ENCODE results near the gene SLC29A3.

Gene SLC29A3

DNA sequence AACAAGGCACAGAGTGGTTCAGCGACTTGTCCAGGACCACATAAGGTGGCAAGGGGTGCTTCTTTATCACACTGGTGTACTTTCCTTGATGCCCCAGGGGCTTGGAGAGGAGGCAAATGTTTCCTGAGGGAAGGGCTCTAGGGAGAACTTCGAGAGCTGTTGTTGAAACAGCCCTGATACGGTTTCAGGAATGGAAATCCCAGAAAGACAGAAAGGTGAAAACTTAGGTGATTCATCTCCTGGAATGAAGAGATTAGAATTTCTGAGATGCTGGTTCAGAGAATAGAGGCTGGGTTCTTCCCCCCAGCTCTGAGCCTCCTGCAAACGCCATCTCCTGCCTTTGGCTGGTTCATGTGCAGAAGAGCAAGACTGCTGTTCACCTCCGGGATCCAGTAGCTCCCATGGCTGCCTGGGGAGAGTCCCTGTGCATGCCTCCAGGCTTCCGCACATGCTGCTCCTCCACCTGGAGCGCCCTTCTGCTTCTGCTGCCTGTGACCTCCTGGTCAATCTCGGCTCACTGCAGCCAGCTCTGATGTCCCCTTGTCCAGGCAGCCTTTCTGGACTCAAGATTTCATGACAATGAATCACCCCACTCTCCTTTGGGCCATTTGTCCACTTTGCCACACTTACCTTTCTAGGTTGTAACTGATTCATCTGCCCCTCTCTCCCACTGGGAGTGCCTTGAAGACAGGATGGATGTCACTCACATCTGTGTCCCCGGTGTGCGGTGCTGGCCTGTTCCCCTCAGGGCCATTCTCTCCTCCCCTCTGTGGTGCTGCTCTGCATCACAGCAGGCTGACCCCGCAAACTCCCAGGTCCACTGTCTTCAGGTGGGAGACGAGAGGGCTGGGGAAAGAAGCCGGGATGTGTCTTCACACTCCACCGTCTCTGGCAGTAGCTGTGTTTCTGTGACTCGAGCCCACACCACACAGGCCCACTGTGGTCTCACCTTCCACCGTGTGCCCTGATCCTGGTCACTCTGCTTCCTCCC lies 74.0 kb downstream of the SLC29A3 start:
- no peak for DNase-seq (ENCODE audit: low spot score)

DNA sequence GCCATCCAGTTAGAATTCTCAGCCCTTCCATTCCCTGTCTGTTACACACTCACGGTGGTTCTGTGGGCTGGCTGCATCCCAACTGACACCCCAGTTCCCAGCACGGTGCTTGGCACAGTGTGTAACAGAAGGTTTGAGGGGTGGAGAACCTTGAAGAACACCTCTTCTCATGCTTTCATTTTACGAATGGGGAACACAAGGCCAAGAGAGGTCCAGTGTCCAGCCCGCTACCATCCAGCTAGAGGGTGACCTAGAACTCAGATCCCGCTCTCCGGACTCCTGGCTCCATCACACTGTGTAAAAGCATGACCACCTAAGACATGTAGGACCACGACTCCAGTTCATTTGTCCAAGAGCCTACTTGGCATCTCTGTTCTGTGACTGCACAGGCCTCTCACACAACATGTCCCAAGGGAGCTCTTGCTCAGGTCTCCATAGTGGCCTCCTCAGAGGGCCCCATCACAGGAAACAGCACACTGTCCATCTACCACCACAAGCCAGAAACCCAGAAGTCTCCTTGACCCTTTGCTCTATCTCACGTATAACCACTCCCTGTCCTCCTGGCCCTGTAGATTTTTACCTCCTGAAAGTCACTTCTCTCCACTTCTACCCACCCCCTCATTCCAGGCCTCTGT lies 74.9 kb downstream of the SLC29A3 start:
- DNase-seq (ENCODE audit: low spot score): no peak

DNA sequence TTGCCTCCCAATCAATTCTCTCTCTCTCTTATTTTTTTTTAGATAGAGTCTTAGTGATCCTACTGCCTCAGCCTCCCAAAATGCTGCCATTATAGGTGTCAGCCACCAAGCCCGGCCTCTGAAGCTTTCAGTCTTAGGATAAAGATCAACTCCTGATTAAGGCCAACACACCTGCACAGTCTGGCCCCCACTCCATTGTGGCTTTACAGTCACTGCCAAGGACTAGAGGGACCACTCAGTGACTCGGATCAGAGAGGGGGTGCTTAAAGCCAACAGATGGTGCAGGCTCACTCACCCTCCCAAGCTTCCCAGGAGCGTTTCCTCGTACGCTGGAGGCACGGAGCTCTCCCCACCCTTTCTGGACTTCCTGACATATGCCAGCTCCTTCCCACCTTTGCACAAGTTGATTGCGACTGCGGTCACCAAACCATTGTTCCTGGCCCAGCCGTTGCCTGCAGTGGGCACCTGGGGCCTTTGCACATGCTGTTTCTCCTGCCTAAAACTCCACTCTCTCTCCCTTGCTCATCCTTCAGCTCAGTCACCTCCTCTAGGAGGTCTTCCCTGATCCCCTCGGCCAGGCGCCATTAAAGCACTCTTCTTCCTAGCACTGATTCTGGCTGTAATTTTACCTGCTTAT lies 76.0 kb downstream of the SLC29A3 start:
- DNase-seq (ENCODE audit: low spot score): no peak

DNA sequence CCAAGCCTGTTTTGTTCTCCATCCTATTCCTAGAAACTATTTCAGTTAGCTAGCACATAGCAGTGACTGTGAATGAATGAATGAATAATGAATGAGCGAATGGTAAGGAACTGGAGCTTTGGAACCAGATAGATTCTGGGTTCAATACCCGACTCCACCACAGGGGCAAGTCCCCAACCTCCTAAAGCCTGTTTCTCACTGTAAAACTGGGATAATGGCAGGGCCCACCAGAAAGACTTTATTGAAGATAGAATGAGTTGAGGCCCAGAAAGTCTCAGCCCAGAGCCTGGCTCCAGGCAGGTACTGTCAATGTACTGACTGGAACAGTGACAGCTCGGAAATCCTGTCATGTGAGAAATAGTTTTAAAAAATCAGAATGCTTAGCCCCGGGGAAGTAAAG lies 76.6 kb downstream of the SLC29A3 start:
- DNase-seq (ENCODE audit: low spot score): no peak

DNA sequence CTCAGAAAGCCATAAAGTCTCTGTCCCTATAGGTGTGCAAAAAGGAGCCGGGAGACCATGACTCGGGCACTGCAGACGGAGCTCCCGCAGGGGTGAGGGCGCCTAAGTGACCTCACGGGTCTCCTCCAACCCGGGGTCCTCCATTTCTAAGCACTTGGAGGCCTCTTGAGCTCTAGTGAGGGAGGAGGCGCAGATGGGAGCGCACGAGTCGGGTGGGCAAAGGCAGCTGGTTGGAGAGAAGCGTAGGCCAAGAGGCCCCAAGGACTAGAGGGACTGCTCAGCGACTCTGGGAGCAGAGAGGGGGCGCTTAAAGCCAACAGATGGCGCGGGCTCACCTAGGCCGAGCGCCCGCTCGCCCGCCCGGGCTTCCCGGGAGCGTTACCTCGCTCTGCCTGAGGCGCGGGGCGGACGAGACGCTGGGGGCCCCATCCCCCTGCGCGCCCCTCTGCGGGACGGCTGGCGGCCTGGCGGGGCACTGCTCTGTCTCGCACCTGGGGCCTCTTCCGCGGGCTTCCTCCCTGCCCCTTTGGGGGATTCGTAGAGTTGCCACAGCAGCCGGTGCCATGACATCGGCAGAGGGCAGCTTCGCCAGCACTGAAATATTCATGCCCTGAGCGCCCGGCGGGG lies 77.1 kb downstream of the SLC29A3 start:
- peak; percentile 40 for DNase-seq (ENCODE audit: low spot score)

GRCh38 chr10:71396711-71397295 lies 77.7 kb downstream of the SLC29A3 start, which contains the start of gene CDH23:
TSS of gene CDH23 (plus strand) at chr10:71396920. CDS start at chr10:71439832, 42,912 bp downstream.
- peak; percentile 32 for DNase-seq (ENCODE audit: low spot score)

- DNase-seq (ENCODE audit: low spot score): no peak
Measured at GRCh38 chr10:71397296-71398212, 78.5 kb downstream of the SLC29A3 start.

DNA sequence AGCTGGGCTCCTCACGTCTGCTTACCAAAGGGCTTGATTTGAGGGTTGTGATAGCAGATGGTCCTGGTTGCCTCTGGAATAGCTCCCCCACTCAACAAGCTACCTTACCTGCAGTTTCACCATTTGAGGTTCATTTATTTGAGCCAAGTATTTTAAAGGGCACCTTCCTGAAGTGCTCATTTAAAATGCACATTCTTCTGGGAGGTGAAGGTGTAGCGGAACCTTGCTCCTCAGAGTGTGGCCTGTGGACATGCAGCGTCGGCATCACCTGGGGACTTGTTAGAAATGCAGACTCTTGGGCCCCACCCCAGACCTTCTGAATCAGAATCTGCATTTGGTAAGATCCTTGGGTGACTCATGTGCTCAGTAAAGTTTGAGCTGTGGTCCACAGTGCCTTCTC lies 79.9 kb downstream of the SLC29A3 start:
- DNase-seq (ENCODE audit: low spot score): no peak

DNA sequence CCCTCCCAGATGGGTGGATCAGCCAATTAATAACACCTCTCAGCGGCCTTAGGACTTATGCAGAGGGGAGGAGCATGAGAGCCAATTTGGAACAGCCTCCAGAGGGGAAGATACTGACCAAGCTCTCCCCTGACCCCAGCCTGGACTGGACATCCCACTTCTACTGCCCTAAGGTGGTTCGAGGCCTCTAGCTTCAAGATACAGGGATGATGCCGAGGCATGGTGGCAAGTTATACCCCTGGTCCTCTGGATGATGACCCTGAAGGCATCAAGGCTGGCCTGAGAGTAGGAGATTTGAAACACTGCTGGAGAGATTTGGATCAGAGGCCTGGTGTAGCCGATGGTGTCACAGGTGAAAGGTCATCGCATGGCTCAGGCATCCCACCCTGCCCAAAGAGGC lies 80.9 kb downstream of the SLC29A3 start:
- DNase-seq (ENCODE audit: low spot score): no peak

DNA sequence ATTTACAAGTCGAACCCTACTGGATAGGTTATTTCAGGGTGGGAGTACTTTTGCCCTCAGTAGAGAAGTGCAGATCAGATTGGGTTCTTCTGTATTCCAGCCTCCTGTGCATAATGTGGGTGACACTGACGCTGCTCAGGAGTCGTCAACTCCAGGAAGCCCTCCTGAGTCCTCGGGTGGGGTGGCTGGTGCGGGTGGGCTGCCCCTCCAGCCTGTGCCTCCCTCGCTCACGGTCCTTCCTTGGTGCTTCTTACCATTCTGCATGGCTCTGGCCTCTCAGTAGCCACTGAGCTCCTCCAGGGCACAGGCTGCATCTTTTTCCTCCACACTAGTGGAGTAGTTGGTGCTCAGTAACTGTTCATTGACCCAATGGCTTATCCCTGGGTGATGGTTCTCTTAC lies 82.0 kb downstream of the SLC29A3 start:
- DNase-seq (ENCODE audit: low spot score): no peak

DNA sequence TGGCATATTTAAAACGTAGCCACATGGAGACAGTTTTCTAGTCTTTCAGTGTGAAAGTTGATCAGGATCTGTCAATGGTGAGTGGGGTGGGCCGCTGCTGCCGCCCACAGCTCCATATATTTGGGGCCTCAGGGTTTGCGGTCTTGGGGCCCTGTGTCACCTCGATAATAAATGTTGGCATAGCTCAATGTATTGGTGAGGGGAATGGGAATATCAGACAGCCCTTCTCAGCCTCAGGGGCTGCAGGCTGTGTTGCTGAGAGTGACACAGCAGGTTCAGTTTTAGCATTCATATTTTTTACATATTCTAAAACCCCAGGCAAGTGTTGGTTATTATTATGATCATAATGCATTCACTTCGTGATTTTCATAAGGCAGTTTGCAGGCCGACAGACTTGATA lies 82.9 kb downstream of the SLC29A3 start:
- no peak for DNase-seq (ENCODE audit: low spot score)

- DNase-seq (ENCODE audit: low spot score): no peak
Measured at GRCh38 chr10:71404503-71405295, 85.6 kb downstream of the SLC29A3 start.

DNA sequence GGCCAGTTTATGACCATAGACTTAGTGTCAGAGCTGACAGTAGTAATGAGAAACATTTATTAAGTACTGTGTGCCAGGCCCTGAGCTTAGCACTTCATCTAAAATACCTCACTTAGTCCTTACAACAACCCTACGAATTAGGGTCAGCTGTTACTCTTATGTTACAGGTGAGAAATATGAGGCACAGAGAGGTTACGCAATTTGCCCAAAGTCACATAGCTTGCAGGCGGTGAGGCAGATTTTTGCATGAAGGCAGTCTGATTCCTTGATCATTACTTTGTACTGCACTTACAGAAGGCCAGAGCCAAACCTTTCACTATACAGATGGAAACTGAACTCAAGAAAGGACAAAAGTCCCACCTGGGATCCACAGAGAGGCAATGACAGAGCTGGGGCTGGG lies 87.8 kb downstream of the SLC29A3 start:
- DNase-seq (ENCODE audit: low spot score): no peak

- no peak for DNase-seq (ENCODE audit: low spot score)
Measured at GRCh38 chr10:71408436-71409225, 89.6 kb downstream of the SLC29A3 start.

DNA sequence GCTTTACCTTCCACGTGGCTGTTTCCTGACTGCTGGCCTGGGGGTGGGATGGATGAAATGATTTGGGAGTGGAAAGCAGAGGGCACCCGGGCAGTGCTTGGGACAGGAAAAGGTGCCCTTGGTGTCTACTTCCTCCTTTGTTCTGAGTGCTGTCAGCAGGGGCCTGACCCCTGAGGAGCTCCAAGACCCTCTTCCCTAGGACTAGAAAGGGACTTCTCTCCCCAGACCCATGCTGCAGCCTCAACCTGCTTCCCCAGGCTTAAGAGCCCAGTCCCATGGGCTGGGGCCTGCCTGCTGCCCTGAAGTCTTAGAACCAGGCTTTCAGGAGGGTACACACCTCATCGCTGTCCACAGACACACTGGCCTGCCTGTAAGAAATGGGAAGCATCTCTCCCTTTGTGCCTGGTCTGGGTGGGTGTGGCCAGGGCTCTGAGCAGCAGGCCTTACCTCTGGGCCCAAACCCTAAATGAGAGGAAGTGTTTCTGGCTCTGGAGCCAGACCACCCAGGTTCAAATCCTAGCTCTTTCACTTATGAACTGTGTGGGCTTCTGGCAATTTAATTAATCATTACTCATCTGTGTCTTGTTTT lies 90.6 kb downstream of the SLC29A3 start:
- DNase-seq (ENCODE audit: low spot score): no peak
